GM10248 (cell line): ENCODE results near the gene PLEKHJ1.

ENCODE experiments used
- CTCF ChIA-PET: fragments of 300-600 bp; sonication (Branson Sonifier 250); formaldehyde crosslinking; extraction: SDS; loops from one replicate; lab custom pipeline; 2021; ENCODE audit warnings: antibody characterized with exemption; lab: Yijun Ruan, JAX
- POLR2A ChIA-PET: fragments of 350-650 bp; sonication (Branson Sonifier 250); formaldehyde crosslinking; extraction: SDS; loops from one replicate; lab custom pipeline; 2020; ENCODE audit warnings: antibody characterized with exemption; lab: Yijun Ruan, JAX
- DNase-seq: peaks from one replicate; pipeline ENCODE4 v3.0.0; 2012; ENCODE audit errors: extremely low spot score
- CTCF ChIP-seq: IDR thresholded peaks from 2 replicates; pipeline ENCODE4 v1.5.1; 2012; ENCODE audit warnings: mild to moderate bottlenecking, low read depth; ENCODE audit errors: extremely low read depth, missing control alignments, control extremely low read depth

The PLEKHJ1 gene

GRCh38 chr19:2191456-2192310 lies 44.4 kb downstream of the PLEKHJ1 start:
- ChIA-PET POLR2A (no interaction called here), CTCF (no interaction called here)
- no peak for DNase-seq
- no peak for TF ChIP-seq CTCF

- POLR2A ChIA-PET, result no interaction called here
- DNase-seq, result no peak
- no peak for TF ChIP-seq CTCF
- CTCF ChIA-PET, result no interaction called here
Measured at GRCh38 chr19:2190848-2191455, 45.2 kb downstream of the PLEKHJ1 start.

- CTCF ChIA-PET, result no interaction called here
- POLR2A ChIA-PET, result no interaction called here
- no peak for TF ChIP-seq CTCF
- no peak for DNase-seq
Measured at GRCh38 chr19:2189880-2190279, 46.2 kb downstream of the PLEKHJ1 start.

GRCh38 chr19:2188708-2189385 lies 47.3 kb downstream of the PLEKHJ1 start:
- no peak for TF ChIP-seq CTCF
- DNase-seq, result no peak
- ChIA-PET POLR2A (no interaction called here), CTCF (no interaction called here)

GRCh38 chr19:2187159-2187558 lies 49.0 kb downstream of the PLEKHJ1 start:
- no peak for DNase-seq
- CTCF ChIA-PET, result interaction anchor here (1.0 to 1.8 kb wide), 6 partner anchors 10 to 35 kb away, joined by 3 to 7 read pairs (median 4); partner anchors contain the start of gene AP3D1
- POLR2A ChIA-PET, result interaction anchor here (1.2 kb wide), 1 partner anchor 289 kb away, joined by 5 read pairs; the partner anchor contains the start of gene GADD45B
- TF ChIP-seq CTCF, result no peak
